ENCODE data around the gene SMG7.

Gene SMG7

DNA sequence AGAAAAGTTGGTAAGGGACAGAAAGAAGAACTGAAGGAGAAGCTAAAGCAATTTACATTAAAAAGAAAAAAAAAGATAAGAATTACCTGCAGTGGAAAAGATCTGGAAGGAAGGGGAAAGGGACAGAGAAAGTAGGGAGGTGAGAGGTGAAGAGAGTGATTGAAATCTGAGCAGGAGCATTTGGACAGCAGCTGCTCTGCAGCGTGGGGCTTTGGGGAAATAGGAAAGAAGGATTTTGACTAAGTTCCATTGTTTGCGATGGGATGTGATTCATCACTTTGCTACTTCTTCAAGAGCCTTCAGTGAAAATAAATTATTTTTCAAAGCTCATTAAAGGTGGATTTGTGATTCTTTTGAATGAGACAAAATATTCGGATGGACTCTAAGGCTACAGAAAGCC lies 28.1 kb upstream of the SMG7 start:
- TF ChIP-seq REST (IDR thresholded peaks at IDR 0.05; ENCODE audit: insufficient read depth in 1 of 2, low read depth in 2 of 2, low read length in 2 of 2) (peak; percentile 24 to 87; a peak in 2 of 4 replicates), POLR2AphosphoS5 (IDR thresholded peaks at IDR 0.05; ENCODE audit: low read depth, low read length) (no peak)

DNA sequence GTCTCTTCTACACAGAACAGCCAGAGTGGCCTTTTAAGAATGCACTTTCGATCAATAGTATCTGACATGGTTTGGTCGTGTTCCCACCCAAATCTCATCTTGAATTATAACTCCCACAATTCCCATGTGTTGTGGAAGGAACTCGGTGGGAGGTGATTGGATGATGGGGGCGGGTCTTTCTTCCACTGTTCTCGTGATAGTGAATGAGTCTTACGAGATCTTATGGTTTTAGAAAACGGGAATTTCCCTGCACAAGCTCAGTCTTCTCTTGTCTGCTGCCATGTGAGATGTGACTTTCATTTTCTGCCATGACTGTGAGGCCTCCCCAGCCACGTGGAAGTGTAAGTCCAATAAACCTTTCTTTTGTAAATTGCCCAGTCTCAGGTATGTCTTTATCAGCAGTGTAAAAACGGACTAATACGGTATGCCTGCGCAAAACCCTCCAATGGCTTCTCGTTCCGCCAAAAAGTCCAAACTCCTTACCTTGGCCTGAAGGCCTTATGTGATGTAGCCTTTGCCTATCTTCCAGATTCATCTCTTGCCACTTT lies 23.0 kb upstream of the SMG7 start:
- TF ChIP-seq SIN3A (IDR thresholded peaks at IDR 0.05; ENCODE audit: borderline replicate concordance, insufficient read depth, low read length) (no peak), REST (IDR thresholded peaks at IDR 0.05; ENCODE audit: insufficient read depth in 1 of 2, low read depth in 2 of 2, low read length in 2 of 2) (no peak), POLR2AphosphoS5 (IDR thresholded peaks at IDR 0.05; ENCODE audit: low read depth, low read length) (no peak), TAF1 (IDR thresholded peaks at IDR 0.05; ENCODE audit: borderline replicate concordance, insufficient read depth, low read length) (no peak), FOXP2 (optimal IDR thresholded peaks at IDR 0.05; ENCODE audit: borderline replicate concordance, extremely low read depth, extremely low read length, insufficient read depth) (no peak)

- TF ChIP-seq FOXP2 (optimal IDR thresholded peaks at IDR 0.05; ENCODE audit: borderline replicate concordance, extremely low read depth, extremely low read length, insufficient read depth) (no peak), POLR2AphosphoS5 (IDR thresholded peaks at IDR 0.05; ENCODE audit: low read depth, low read length) (no peak), REST (IDR thresholded peaks at IDR 0.05; ENCODE audit: insufficient read depth in 1 of 2, low read depth in 2 of 2, low read length in 2 of 2) (no peak), TAF1 (IDR thresholded peaks at IDR 0.05; ENCODE audit: borderline replicate concordance, insufficient read depth, low read length) (no peak), SIN3A (IDR thresholded peaks at IDR 0.05; ENCODE audit: borderline replicate concordance, insufficient read depth, low read length) (no peak)
Observed at GRCh38 chr1:183450093-183450492, 22.2 kb upstream of the SMG7 start.

- TF ChIP-seq POLR2AphosphoS5 (IDR thresholded peaks at IDR 0.05; ENCODE audit: low read depth, low read length) (no peak), FOXP2 (optimal IDR thresholded peaks at IDR 0.05; ENCODE audit: borderline replicate concordance, extremely low read depth, extremely low read length, insufficient read depth) (no peak), TAF1 (IDR thresholded peaks at IDR 0.05; ENCODE audit: borderline replicate concordance, insufficient read depth, low read length) (no peak), REST (IDR thresholded peaks at IDR 0.05; ENCODE audit: insufficient read depth in 1 of 2, low read depth in 2 of 2, low read length in 2 of 2) (no peak), SIN3A (IDR thresholded peaks at IDR 0.05; ENCODE audit: borderline replicate concordance, insufficient read depth, low read length) (no peak)
Observed at GRCh38 chr1:183454377-183454776, 17.9 kb upstream of the SMG7 start.

- no peak for TF ChIP-seq TAF1 (IDR thresholded peaks at IDR 0.05; ENCODE audit: borderline replicate concordance, insufficient read depth, low read length)
- TF ChIP-seq SIN3A (IDR thresholded peaks at IDR 0.05; ENCODE audit: borderline replicate concordance, insufficient read depth, low read length): no peak
- TF ChIP-seq FOXP2 (optimal IDR thresholded peaks at IDR 0.05; ENCODE audit: borderline replicate concordance, extremely low read depth, extremely low read length, insufficient read depth): no peak
- no peak for TF ChIP-seq REST (IDR thresholded peaks at IDR 0.05; ENCODE audit: insufficient read depth in 1 of 2, low read depth in 2 of 2, low read length in 2 of 2)
- TF ChIP-seq POLR2AphosphoS5 (IDR thresholded peaks at IDR 0.05; ENCODE audit: low read depth, low read length): no peak
Observed at GRCh38 chr1:183456826-183457225, 15.5 kb upstream of the SMG7 start.
